DLD1 (cell line): Measurements from ENCODE around the gene OR8U1.
"Not testable (repeated sequence)": the region's sequence is repeated elsewhere in the genome, so short reads cannot be mapped to it uniquely, and the experiment has no call there.

ENCODE experiments used
- in situ Hi-C: cut with HindIII; loops from 2 replicates; pipeline ENCODE4 v1.10.0; 2017; ENCODE audit warnings: low sequenced_read_pairs

OR8U1 gene

DNA sequence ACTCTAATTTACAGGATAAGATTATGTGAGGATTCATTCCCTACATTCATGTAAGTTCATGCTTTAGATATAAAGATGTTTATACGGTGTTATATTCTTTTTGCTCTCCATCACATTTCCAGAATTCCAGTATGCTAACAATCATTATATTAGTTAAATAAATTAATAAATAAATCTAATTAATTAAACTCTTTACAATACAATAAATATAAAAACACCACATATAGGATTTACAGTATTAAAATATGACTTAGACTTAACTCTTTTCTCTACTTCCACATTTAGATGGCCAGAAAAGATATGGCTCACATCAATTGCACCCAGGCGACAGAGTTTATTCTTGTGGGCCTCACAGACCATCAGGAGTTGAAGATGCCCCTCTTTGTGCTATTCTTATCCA lies at the start of gene OR8U1:
Gene OR8U1, plus strand, starts transcription at position 301 of the 400 bp plus-strand sequence. Its CDS starts 0 bp downstream, at position 301.
- in situ Hi-C loops = no loop called here

DNA sequence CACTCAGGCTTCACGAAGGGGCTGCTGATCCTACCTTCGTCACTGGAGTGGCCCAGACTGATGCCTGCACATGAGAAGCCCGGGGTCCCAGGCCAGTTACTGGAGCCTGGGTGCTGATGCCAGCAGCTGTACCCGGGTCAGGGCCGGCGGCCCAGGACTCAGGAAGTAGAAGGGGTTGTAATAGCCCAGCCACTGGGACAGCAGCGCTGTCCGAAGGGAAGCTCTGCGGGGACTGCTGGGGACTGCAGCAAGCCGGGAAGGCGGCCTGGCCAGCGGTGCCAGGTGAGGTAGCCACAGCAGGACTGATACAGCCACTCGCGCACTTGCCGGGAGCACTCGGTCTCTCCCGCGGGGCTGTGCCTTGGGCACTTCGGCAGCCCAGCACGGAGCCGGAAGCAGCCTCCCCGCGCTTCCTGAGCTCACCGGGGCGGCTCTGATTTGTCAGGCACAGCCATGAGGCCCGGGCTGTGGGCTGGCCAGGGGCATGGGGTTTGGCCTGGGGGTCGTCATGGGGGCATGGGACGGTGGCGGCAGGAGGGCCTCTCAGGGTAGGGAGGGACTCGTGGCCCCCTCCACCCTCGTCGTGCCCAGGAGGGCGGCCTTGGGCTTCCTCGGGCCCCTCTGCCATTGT lies 43.4 kb upstream of the OR8U1 start:
- in situ Hi-C loops = no loop called here

DNA sequence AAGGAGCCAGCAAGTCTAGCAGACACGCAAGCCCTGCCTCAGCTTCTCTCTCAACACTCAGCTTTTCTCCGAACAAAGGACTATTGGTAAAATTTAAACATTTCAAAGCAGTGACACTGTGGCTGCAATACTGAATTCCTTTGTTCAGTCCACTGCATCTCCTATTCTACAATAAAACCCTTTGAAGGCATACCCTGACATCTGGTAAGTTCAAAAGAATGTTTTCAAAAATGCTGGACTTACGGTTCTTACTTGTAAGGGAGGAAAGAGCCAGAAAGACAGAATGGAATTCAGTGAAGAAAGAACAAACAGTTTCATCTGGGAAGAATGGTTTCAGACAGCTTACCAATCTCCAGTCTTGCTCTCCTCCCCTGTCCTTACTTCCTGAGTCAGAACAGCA lies 42.3 kb upstream of the OR8U1 start:
- in situ Hi-C loops = no loop called here

DNA sequence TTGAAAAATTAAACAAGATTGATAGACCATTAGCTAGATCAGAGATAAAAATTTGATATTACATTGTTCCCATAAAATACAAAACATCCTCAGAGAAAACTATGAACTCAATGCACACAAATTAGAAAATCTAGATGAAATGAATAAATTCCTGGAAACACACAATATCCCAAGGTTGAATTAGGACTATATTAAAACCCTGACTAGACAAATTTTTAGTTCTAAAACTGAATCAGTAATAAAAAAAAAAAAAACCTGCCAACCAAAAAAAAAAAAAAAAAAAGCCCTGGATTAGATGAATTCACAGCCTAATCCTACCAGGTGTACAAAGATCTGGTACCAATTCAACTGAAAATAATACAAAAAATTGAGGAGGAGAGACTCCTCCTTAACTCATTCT lies 35.1 kb upstream of the OR8U1 start:
- in situ Hi-C loops = no loop called here

DNA sequence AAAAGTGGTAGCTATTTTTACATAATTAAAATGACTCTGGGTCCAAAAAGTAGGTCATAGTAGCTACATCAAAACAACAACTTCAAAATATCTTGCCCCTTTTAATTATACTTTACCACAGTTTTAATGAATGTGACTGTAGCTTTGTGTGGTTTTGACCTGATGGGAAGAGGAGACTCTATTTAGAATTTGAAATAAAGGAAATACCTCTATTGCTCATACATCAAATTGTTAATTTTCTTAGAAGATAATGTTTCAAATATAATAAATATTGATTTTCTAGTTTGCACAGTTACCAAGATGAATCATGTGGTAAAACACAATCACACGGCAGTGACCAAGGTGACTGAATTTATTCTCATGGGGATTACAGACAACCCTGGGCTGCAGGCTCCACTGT lies 29.7 kb upstream of the OR8U1 start, which contains the start of gene OR8K1:
Gene OR8K1, plus strand, starts transcription at position 301 of the 400 bp plus-strand sequence. Its CDS starts 0 bp downstream, at position 301.
- in situ Hi-C loops = no loop called here

DNA sequence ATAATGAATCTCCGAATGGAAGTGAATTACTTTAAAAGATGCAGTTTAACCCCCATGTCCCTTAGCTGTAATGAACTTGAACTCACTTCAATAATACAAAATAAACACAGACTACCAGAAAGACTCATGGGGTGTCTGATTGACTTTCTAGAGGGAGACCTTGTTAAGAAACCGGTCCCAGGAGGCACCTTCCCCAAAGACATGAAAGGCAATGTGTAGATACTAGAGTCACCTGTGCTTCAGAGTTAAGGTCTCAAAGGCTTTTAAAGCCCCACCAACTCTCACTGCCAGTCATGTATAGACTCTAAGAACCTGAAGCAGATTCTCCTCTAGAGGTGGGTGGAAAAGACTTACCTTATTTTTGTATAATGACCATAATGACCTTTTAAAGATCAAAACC lies 21.4 kb upstream of the OR8U1 start, which contains the start of gene OR8J1:
Gene OR8J1, plus strand, starts transcription at position 301 of the 400 bp plus-strand sequence. CDS start 5,956 bp downstream, outside the sequence.
- in situ Hi-C loops = no loop called here

DNA sequence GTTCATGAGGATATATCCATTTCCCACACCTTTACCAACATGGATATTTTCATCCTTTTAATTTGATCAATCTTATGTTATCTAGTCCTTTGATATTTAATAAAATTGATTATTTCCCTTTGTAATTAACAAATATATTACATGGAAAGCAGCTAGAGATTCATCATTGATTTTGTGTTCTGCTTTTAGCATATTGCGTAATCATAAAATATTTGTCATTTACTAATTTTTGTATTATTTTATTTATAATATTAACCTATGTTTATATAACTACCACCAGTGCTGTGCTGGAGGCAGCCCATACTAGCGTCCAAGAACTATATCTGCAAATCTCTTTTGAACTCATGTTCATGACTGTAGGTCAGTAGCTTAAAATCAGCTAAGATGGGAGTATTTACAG lies 4.7 kb downstream of the OR8U1 start:
- in situ Hi-C loops = no loop called here

DNA sequence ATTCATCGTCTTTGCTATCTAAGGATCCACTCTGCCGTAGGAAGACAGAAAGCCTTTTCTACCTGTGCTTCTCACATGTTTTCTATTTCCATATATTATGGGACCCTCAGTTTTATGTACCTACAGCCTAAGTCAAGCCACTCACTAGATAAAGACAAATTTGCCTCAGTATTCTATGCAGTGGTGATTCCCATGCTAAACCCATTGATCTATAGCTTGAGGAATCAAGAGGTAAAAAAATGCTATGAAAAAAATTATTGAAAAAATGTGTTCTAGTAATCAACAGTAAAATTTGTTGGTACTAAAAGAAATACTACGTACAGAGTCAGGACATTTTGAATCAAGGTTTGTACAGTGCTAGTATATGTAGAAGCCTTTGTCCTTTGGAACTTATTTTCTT lies 19.0 kb downstream of the OR8U1 start:
- in situ Hi-C loops = no loop called here

DNA sequence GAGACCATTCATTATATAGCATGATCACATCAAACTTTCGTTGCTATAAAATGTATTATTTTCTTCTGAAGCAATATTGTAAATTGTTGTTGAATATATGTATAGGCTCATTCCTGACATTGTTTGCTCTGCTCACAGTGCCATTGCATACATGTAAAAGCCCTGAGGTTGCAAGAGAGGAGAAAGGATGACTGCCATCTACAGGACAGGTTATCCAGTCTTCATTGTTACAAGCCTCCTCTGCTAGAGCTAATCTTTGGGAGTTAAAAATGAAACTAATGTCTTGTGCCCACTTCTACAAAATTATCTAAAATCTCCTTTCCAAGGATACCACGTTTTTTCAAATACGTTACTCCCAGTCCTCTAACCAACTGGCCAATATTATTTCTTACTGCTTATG lies 20.6 kb downstream of the OR8U1 start:
- in situ Hi-C loops = no loop called here

DNA sequence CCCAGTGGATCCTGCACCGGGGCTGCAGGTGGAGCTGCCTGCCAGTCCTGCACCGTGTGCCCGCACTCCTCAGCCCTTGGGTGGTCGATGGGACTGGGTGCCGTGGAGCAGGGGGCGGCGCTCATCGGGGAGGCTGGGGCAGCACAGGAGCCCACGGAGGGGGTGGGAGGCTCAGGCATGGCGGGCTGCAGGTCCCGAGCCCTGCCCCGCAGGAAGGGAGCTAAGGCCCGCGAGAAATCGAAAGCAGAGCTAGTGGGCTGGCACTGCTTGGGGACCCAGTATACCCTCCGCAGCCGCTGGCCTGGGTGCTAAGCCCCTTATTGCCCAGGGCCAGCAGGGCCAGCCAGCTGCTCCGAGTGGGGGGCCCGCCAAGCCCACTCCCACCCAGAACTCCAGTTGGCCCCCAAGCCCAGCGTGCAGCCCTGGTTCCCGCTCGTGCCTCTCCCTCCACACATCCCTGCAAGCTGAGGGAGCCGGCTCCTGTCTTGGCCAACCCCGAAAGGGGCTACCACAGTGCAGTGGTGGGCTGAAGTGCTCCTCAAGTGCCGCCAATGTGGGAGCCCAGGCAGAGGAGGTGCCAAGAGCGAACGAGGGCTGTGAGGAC lies 26.5 kb downstream of the OR8U1 start:
- in situ Hi-C loops = not testable (repeated sequence)

DNA sequence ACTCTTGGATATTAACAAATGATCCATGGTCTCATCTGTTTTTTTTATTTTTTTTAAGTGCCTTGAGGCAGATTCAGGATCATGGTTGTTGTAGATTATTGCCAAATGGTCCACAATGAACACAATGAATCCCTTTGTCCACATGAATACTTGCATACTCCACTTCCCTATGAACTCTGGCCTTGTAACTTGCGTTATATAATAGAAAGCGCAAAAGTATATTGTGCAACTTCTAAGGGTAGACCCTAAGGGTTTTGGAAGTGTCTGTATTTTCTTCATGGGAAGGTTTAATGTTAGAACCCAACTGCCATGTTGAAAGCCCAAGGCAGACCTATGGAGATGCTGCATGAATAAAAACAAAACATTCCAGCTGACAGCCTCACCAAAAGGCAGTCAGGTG lies 29.0 kb downstream of the OR8U1 start:
- in situ Hi-C loops = no loop called here

DNA sequence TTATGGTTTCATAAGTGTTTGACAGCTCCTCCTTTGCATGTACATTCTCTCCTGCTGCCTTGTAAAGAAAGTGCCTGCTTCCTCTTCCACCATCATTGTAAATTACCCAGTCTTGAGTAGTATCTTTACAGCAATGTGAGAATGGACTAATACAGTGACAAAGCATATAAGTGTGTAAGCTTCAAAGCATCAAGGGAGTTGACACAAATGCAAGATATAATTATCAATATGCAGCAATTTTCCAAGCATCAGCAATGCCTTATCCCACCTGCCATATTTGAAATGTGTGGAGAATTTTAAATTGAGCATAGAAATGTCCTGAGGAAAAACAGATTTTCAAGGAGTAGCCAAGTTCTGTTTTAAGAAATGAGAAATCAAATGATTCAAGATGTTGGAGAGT lies 35.4 kb downstream of the OR8U1 start:
- in situ Hi-C loops = no loop called here

DNA sequence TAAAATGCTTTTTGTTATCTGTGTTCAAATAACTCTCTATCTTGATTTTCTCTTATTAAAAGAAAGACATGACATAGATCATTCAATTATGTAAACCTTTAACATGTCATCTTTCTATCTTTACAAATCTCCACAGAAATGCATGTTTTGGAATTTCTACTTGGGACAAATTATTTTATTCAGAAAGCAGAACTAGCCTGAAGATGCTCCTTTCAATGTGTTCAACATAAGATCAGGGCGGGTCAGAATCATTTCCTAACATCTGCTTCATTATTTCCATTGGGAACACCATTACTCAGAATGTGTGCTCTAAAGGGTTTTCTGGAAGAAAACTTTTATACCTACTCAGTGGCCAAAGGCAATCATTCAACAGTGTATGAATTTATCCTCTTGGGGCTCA lies 37.0 kb downstream of the OR8U1 start, which contains the start of gene OR5AL1:
Gene OR5AL1, plus strand, starts transcription at position 301 of the 400 bp plus-strand sequence.
- in situ Hi-C loops = no loop called here
